H4 (cell line): Measurements from ENCODE around the gene SELENOI. TPM values are rescaled to one million over a fixed set of nuclear protein-coding genes. Genes with fewer than 3 reads are reported as not detected.
A peak's percentile ranks its signal among the peaks of the same experiment; 100 is the strongest.

Experiments
- DNase-seq: peaks from one replicate; pipeline ENCODE4 v3.0.0-alpha.2; 2015; ENCODE audit warnings: low spot score
- total RNA-seq: library from RNA; depleted of rRNA; stranded (reverse); fragments of >200 nt; shearing (Covaris generic); gene quantifications from 2 replicates; pipeline ENCODE4 v1.2.3, GENCODE V29; 2014; rRNA removed

Gene SELENOI
- total RNA-seq, 1 experiment from 2014 or later, result 18.8 TPM

DNA sequence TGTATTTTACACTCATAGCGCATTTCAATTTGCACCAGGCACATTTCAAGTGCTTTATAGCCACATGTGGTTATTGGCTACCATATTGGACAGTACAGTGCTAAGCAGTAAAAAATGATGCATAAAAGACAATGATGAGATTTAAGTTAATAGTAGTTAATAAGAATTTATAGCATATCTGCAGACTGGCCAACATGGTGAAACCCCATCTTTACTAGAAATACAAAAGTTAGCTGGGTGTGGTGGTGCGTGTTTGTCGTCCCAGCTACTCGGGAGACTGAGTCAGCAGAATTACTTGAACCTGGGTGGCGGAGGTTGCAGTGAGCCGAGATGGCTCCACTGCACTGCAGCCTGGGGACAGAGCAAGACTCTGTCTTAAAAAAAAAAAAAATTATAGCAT is 65.5 kb downstream of the SELENOI start:
- no peak for DNase-seq

DNA sequence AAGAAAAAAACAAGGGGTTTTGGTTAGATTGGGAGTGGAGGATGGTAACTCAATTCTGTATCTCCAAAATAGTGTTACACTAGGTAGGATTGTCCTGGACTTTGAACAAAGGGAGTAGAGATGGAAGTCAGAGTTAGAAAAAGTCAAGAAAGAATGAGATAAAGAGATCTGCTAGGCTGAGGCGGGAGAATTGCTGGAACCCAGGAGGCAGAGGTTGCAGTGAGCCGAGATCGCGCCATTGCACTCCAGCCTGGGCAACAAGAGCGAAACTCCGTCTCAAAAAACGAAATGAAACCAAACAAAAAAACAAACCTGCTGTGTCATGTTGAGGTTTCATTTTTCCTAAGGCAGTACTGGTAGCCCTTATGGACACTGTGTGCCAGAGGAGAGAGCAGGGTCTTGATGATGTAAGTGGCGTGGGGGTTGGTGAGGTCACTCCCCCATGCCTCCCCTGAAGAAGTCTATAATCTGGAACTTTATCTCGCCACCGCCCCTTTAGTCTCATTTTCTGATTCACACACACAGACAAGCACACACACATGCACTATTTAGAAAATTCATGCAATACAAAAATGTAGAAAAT is 66.2 kb downstream of the SELENOI start:
- peak; percentile 75 for DNase-seq

DNA sequence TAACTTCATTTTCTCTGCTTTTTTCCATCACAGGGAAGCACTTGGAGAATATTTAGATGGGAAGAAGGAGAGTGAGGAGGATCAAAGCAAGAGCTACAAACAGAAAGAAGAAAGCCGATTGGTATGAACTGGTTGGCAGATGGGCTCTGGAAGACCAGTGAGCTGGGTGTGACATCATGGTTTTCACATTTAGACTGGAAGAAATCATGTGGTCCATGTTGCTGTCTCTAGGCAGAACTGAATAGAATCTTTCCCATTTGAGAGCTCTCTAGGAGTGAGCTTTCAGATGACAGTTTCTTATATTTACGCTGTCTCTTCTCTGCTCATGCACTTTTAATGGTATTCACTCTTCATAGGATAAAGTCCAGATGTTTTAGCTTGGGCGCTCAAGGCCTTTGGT is 68.4 kb downstream of the SELENOI start:
- DNase-seq, result peak; percentile 15

DNA sequence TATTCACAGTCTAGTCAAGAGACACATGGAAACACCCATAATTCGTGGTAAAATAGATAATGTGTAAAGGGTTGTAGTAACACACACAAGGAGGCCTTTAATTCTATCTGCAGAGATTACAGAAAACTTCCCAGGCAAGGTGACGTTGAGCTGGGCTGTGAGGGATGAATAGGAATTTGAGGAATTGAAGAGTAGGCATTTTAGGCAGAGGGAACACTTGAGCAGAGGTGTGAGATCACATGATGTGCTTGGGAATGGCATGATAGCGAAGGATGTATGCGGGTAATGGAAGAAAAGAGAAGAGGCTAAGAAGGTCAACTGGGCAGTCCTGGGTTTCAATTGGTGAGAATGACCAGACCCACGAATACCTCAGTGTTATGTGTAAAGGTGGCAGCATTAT is 76.0 kb downstream of the SELENOI start:
- DNase-seq, result no peak

DNA sequence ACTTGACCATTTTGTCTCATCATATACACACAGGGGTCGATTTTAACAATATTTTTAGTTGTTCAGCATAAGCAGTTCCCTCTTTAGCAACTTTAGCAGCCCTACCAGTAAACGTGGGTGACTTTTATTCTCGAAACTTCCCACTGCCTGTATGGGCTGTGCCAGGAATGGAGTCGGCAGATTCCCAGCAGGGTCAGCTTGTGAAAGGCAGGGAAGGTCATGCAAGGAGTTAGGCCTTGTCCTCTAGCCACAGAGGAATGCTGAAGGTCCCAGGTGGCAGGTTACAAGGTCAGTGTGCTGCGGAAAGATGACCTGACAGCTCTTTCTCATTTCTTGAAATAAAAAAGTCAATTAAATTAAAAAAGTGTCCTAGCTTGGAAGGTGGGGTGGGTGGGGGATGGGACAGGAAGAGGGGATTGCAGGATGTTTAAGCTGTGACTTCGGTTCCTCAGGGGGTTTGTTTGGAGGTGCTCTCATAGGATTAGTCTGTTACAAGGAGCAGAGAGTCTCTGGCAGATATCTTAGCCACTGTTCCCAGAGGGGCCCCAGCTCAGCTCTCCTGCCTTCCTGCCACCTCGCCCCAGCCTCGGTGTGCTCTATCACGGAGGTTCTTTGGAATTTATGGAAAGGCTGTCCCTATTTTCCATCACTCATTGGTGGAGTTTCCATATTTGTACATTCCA is 77.1 kb downstream of the SELENOI start:
- DNase-seq, result no peak

DNA sequence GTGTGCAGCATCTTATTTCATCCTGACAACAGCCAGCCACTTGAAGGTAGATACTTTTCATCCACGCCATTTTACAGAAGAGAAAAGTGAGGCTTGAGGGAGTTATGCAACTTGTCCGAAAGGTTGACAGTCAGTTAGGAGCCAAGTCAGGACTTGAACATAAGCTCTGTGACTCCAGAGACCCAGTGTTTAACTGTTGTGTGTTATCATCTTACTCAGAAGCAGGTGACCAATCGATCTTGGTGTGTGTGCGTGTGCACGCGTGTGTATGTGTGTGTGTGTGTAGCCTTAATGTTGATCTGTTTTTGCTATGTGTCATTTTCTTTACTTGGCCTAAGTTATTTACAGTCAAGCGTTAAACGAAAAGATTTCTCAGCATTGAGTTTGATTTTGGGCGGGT is 77.8 kb downstream of the SELENOI start:
- DNase-seq, result no peak

DNA sequence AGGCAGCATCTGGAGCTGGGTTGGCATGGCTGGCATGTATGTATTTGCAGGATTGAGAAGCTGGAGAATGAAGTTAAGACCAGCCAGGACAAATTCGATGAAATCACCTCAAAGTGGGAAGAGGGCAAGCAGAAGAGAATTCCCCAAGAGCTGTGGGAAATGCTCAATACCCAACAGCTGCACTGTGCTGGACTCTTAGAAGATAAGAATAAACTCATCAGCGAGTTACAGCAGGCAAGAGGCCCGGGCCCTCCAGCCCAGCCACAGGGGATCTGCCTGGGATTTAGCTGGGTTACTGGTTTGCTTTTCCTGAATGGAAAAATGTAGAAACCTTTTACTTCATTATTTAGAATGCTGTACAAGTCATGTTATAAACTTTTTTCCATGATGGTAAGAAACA is 78.3 kb downstream of the SELENOI start:
- no peak for DNase-seq

DNA sequence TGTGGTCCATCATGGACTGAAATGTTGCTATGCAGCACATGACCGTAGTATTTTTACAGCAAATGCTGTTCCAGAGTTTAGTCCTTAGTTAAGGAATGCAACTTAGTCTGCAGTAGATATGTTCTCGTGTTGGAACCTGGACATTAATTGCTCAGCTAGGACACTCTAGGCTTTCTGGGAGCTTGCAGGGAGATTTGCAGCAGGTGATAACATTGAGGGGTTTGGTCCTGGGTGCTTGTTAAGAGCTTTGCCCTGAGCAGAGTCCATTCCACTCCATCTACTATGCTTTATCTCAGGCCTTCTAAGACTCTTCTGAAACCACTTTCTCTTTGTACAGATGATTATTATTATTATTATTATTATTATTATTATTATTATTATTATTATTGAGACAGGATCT is 82.9 kb downstream of the SELENOI start:
- DNase-seq, result no peak

DNA sequence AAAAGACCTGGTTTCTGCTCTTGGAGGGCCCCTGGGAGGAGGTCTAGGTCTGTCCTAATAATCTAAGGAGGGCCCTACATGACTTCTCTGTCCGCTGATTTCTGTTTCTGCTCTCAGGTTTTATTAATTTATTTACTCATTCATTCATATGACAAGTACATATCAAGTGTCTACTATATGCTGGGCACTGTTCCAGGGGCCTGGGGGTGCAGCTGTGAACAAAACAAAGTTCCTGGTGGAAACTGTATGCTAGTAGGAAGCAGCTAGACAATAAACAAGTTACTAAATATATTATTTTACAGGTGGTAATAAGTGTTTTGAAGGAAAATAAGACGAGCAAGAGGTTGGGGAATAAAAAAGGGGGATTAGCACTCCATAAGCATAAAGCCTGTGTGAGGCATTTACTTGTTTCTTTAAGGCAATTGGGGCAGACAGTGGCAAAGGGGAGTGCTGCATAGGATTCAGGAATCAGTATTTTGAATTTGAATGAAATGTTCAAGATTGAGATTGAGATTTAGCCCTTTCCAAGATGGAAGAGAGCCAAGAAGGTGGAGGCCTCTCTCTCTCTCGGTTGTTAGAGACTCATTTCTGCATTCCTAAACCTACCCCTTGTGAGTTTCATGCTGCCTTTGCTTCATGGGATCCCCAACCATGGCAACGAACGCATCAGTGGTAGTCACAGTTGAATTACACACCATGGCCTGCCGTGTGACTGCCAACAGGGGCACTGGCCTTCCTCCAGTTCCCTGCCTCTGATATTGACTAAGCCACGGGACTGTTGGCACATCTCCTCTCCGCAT is 84.0 kb downstream of the SELENOI start:
- no peak for DNase-seq

DNA sequence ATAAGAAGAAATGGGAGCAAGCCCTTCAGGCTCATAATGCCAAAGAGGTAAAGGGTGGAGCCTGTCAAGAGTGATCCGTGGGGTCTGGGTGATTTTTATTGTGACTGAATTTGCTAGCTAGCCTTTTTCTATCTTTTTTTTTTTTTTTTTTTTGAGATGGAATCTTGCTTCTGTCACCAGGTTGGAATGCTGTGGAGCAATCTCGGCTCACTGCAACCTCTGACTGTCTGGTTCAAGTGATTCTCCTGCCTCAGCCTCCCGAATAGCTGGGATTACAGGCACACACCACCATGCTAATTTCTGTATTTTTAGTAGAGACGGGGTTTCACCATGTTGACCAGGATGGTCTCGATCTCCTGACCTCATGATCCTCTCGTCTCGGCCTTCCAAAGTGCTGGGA is 84.9 kb downstream of the SELENOI start:
- DNase-seq, result no peak

DNA sequence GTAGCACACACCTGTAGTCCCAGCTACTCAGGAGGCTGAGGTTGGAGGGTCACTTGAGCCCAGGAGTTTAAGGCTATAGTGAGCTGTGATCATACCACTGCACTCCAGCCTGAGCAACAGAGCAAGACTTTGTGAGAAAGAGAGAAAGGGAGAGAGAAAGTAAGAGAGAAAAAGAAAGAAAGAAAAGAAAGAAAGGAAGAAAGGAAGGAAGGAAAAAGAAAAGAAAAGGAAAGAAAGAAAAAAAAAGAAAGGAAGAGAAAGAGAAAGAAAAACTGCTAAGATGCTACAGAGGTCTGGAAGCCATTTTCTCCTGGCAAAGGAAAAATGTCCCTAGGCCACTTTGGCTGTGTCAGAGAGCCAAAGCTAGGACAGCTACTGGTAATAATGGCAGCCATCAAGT is 86.4 kb downstream of the SELENOI start:
- no peak for DNase-seq

DNA sequence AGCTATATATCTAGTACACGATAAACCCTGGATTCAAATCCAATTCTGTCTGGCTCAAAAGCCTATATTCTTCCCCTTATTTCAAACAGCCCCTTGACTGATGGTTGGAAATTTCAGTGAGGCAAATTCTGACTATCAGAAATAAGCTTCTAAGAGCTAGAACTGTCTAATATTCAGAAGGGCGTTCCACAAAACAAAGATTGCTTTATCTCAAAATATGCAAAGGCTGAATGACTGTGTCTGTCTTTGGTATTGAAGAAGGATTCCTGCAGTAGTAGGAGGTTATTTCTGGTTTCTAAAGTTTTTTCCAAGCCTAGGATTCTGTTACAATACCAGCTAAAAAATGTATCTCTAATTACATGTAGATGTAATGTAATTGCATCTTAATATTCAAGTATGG is 86.9 kb downstream of the SELENOI start:
- no peak for DNase-seq

DNA sequence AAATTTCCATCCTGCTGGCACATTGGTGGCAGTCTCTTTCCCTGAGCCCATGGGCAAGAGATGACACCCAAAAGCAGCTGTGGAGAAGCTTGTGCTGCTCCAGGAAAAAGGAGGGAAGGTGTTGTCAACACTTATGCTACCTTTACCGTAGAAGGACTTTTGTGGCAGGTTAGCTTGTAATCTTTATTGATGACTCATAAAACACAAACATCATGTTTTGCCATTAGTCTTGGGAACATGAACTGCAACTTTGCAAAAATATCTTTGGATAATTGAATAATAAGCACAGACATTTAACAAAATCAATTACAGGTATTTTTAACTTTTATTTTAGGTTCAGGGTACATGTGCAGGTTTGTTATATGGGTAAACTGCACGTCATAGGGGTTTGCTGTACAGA is 89.2 kb downstream of the SELENOI start:
- no peak for DNase-seq

DNA sequence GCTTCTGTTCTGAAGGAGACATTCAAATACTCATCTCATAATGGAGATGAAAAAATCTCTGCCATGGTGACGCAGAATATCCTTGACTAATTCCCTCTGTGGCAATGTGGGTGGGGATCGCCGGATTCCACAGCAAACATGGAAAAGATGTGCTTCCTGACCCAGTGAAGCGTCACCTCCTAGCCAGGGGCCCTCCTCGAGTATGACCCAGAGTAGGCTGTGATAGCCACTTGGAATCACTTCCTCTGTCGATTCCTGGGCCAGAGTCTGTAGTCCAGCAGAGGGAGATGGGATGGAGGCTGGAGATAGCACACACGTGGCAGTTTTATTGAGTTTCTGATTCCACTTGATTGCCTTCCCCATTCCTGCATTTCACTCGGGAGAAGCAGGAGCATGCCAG is 92.6 kb downstream of the SELENOI start:
- peak; percentile 17 for DNase-seq

DNA sequence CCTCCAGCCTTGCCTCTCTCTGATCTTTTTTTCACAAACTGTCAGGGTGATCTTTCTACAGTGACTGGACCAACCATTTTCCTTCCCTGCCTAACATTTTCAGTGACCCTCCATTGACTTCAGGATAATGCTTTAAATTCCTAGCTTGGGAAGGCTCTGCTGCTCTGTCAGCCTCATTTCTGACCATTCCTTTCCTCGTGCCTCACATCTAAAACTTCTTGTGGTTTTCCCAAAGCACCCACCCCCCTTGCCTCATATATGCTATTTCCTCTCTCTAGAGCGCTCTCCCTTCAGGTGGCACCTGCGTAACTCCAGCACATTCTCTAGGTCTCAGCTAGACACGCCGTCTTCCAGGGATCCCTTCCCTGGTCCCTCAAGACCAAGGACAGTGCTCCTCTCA is 93.0 kb downstream of the SELENOI start:
- DNase-seq, result no peak

DNA sequence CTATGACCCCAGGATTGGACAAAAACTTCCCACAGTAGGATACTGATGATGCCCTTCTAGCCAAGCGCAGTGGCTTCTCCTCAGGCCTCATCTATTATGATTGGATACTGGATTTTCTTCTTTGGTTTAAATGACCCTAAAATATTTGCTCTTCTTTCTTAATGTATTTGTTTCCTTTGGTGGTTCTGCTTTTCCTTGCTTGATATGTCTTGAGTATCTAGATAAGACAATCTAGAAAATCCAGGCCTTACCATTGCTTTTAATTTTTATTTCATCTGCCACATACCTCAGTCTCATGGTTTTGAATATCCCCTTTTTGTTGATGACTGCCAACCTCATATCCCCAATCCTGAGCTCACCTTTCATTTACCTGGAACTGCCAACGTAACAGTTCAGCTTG is 96.4 kb downstream of the SELENOI start:
- no peak for DNase-seq

DNA sequence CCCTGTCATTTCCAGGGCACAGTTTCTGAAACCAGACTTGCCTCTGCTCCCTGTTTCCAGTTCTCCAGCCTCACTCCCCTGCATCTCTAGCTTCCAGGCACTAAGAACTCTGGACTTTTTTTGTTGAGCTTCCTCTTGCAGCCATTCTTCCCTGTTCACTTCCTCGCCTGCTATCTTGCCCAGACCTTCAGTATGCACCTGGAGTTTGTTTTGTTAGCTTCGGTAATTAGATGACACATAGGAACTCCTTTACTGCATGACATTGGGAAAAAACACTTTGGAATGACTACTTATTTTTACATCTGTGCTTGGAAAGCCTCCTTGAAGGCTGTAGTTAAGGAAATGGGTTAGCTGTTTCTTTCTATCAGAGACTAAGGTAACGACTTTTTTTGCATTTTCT is 96.8 kb downstream of the SELENOI start:
- no peak for DNase-seq

DNA sequence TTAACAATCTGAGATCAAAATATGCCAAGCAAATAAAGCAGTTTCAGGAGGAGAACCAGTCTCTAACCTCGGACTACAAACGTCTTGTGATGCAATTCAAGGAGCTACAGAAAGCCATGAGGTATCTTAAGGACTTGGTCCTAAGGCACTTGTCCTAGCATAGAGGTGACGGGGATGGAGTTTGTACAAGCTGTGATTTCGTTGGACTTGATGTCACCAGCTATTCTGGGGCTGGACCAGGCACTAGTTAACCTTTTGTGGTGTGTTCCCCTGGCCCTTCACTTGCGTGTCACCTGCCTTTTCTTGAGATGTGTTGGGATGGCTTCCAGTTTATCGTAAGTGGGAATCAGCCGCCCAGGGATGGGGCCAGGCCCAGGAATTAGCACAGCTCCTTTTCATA is 98.3 kb downstream of the SELENOI start:
- DNase-seq, result no peak

Other genes with a start within 250 kb of the SELENOI start
- gene GAREM2, start 173.1 kb upstream of the SELENOI start, total RNA-seq, result not detected in 2 replicates
- 91.9 and 96.8 TPM in 2 replicates for gene HADHA, start 101.5 kb upstream of the SELENOI start, total RNA-seq
- 68.8 and 71.4 TPM in 2 replicates for gene HADHB, start 101.2 kb upstream of the SELENOI start, total RNA-seq
- 0.02 TPM in 1 of 2 replicates, not detected in the other for gene ADGRF3, start 646 bp downstream of the SELENOI start, total RNA-seq
- not detected in 2 replicates for gene DRC1, start 55.8 kb downstream of the SELENOI start, total RNA-seq
- gene OTOF, start 132.0 kb downstream of the SELENOI start, total RNA-seq, result 0.14 TPM in 1 of 2 replicates, not detected in the other